ENCODE data around the gene RANBP9. TPM values are rescaled to one million over a fixed set of nuclear protein-coding genes. Genes with fewer than 3 reads are reported as not detected.

The RANBP9 gene
- total and polyA plus RNA-seq, 9 of the 15 experiments (the other 6 are each of a cell fraction or from before 2014, with no cell fraction given), result 27.5 to 130 (median 61.5) TPM

GRCh38 chr6:13674533-13675190 is 37.0 kb downstream of the RANBP9 start (continued):
- peak; percentile 56 for TF ChIP-seq NCOR1 (IDR thresholded peaks at IDR 0.05)
- TF ChIP-seq PPARD (CRISPR knock-in tag; IDR thresholded peaks at IDR 0.05), result no peak
- TF ChIP-seq MXI1 (IDR thresholded peaks at IDR 0.05; ENCODE audit: low read depth, low read length), result no peak
- no peak for TF ChIP-seq TCF7 (IDR thresholded peaks at IDR 0.05; ENCODE audit: borderline replicate concordance)
- no peak for TF ChIP-seq NCOA6 (IDR thresholded peaks at IDR 0.05)
- no peak for TF ChIP-seq E2F3 (CRISPR knock-in tag; IDR thresholded peaks at IDR 0.05)
- peak; percentile 67 to 75; a peak in 3 of 4 replicates for TF ChIP-seq MLLT1 (IDR thresholded peaks at IDR 0.05)
- TF ChIP-seq ZNF253 (CRISPR knock-in tag; conservative IDR thresholded peaks at IDR 0.05), result no peak
- no peak for TF ChIP-seq HNRNPK (IDR thresholded peaks at IDR 0.05; ENCODE audit: low read depth, low read length, poor library complexity, severe bottlenecking)
- TF ChIP-seq ZFP1 (CRISPR knock-in tag; IDR thresholded peaks at IDR 0.05), result no peak
- 0 out of 2 replicates have a peak, but pooled peaks have one; percentile 27 for TF ChIP-seq CBFA2T2 (conservative IDR thresholded peaks at IDR 0.05)
- no peak for TF ChIP-seq PHB2 (IDR thresholded peaks at IDR 0.05; ENCODE audit: low read depth)
- no peak for TF ChIP-seq NFRKB (IDR thresholded peaks at IDR 0.05; ENCODE audit: low read depth)
- TF ChIP-seq RFX7 (CRISPR knock-in tag; IDR thresholded peaks at IDR 0.05), result no peak
- no peak; the same call in 1 of the 2 replicates for TF ChIP-seq SMARCA5 (IDR thresholded peaks at IDR 0.05)
- no peak for TF ChIP-seq AFF4 (CRISPR knock-in tag; IDR thresholded peaks at IDR 0.05)
- no peak for TF ChIP-seq ZFPM2 (CRISPR knock-in tag; IDR thresholded peaks at IDR 0.05)
- TF ChIP-seq ARID1B (IDR thresholded peaks at IDR 0.05), result peak; percentile 59
- no peak for TF ChIP-seq ZNF507 (tag; conservative IDR thresholded peaks at IDR 0.05)
- TF ChIP-seq CREB1 (IDR thresholded peaks at IDR 0.05), result no peak
- TF ChIP-seq CREB1 (CRISPR knock-in tag; IDR thresholded peaks at IDR 0.05), result no peak
- peak; percentile 89 for TF ChIP-seq MEIS2 (IDR thresholded peaks at IDR 0.05; ENCODE audit: partially characterized antibody)
- 0 out of 2 replicates have a peak, but pooled peaks have one; percentile 27 for TF ChIP-seq ATF4 (CRISPR knock-in tag; IDR thresholded peaks at IDR 0.05)
- 0 out of 2 replicates have a peak, but pooled peaks have one; percentile 25 for TF ChIP-seq THRB (CRISPR knock-in tag; conservative IDR thresholded peaks at IDR 0.05)
- TF ChIP-seq ZNF133 (CRISPR knock-in tag; IDR thresholded peaks at IDR 0.05), result no peak

Measured in K562 (cell line).